ENCODE data around the gene KIF26B. TPM values are rescaled to one million over a fixed set of nuclear protein-coding genes. Genes with fewer than 3 reads are reported as not detected.

KIF26B gene
- total RNA-seq, 3 donors from 2014 or later, result 0.14 to 3.2 (median 0.39) TPM

- intact Hi-C loops (cut with DNase I, micrococcal nuclease), result no loop called here
- ATAC-seq (no peak), DNase-seq (no peak)
- H3K9me3 ChIP-seq, result no peaks in the 10 kb centered on the region
- no peaks in the 10 kb centered on the region for H3K4me1 ChIP-seq (ENCODE audit: low read depth)
- no peak overlapping the region for H3K4me3 ChIP-seq
- no peak for TF ChIP-seq CTCF (IDR thresholded peaks at IDR 0.05)
- no peaks in the 10 kb centered on the region for H3K36me3 ChIP-seq (ENCODE audit: low read depth)
Observed at GRCh38 chr1:245118066-245118465, 36.7 kb upstream of the KIF26B start.

- TF ChIP-seq CTCF (IDR thresholded peaks at IDR 0.05), result no peak
- DNase-seq (no peak), ATAC-seq (no peak)
- Histone ChIP-seq H3K9me3 (no peaks in the 10 kb centered on the region), H3K4me1 (ENCODE audit: low read depth) (no peaks in the 10 kb centered on the region), H3K36me3 (ENCODE audit: low read depth) (no peaks in the 10 kb centered on the region), H3K4me3 (no peak overlapping the region)
- intact Hi-C loops (cut with DNase I, micrococcal nuclease), result no loop called here
Observed at GRCh38 chr1:245118806-245119205, 36.0 kb upstream of the KIF26B start.

- H3K9me3 ChIP-seq, result no peaks in the 10 kb centered on the region
- intact Hi-C loops (cut with DNase I, micrococcal nuclease), result no loop called here
- TF ChIP-seq CTCF (IDR thresholded peaks at IDR 0.05), result no peak
- no peak overlapping the region for H3K4me3 ChIP-seq
- DNase-seq (no peak), ATAC-seq (no peak)
- H3K4me1 ChIP-seq (ENCODE audit: low read depth), result no peaks in the 10 kb centered on the region
- H3K36me3 ChIP-seq (ENCODE audit: low read depth), result no peaks in the 10 kb centered on the region
Observed at GRCh38 chr1:245121523-245121922, 33.3 kb upstream of the KIF26B start.

- no peaks in the 10 kb centered on the region for H3K9me3 ChIP-seq
- no peaks in the 10 kb centered on the region for H3K4me1 ChIP-seq (ENCODE audit: low read depth)
- no peaks in the 10 kb centered on the region for H3K36me3 ChIP-seq (ENCODE audit: low read depth)
- no peak for DNase-seq
- ATAC-seq, result no peak
- no peak for TF ChIP-seq CTCF (IDR thresholded peaks at IDR 0.05)
- H3K4me3 ChIP-seq, result no peak overlapping the region
- intact Hi-C loops (cut with DNase I, micrococcal nuclease), result no loop called here
Observed at GRCh38 chr1:245124241-245124640, 30.5 kb upstream of the KIF26B start.

GRCh38 chr1:245124644-245125043 is 30.1 kb upstream of the KIF26B start:
- H3K4me3 ChIP-seq, result no peak overlapping the region
- no peak for TF ChIP-seq CTCF (IDR thresholded peaks at IDR 0.05)
- intact Hi-C loops (cut with DNase I, micrococcal nuclease), result no loop called here
- no peaks in the 10 kb centered on the region for H3K4me1 ChIP-seq (ENCODE audit: low read depth)
- DNase-seq (no peak), ATAC-seq (no peak)
- no peaks in the 10 kb centered on the region for H3K36me3 ChIP-seq (ENCODE audit: low read depth)
- H3K9me3 ChIP-seq, result no peaks in the 10 kb centered on the region

GRCh38 chr1:245126530-245126929 is 28.3 kb upstream of the KIF26B start:
- Histone ChIP-seq H3K4me1 (ENCODE audit: low read depth) (no peaks in the 10 kb centered on the region), H3K9me3 (no peaks in the 10 kb centered on the region), H3K36me3 (ENCODE audit: low read depth) (no peaks in the 10 kb centered on the region), H3K4me3 (no peak overlapping the region)
- TF ChIP-seq CTCF (IDR thresholded peaks at IDR 0.05), result no peak
- intact Hi-C loops (cut with DNase I, micrococcal nuclease), result no loop called here
- no peak for ATAC-seq
- no peak for DNase-seq
